HG03460 (cell line): Measurements from ENCODE around the gene OBSCN.
"Not testable (repeated sequence)": the region's sequence is repeated elsewhere in the genome, so short reads cannot be mapped to it uniquely, and the experiment has no call there.

Experiments
- ATAC-seq: cut with Tn5 transposase; IDR thresholded peaks from one replicate; pipeline ENCODE4 v1.9.1; 2021; ENCODE audit not compliant: unreplicated experiment

The OBSCN gene

GRCh38 chr1:228185641-228185965, 22.2 kb upstream of the OBSCN start:
- no peak for ATAC-seq

- ATAC-seq = not testable (repeated sequence)
Observed at GRCh38 chr1:228188249-228188648, 19.6 kb upstream of the OBSCN start.

GRCh38 chr1:228190182-228190581, 17.7 kb upstream of the OBSCN start:
- ATAC-seq = no peak

- no peak for ATAC-seq
Observed at GRCh38 chr1:228190778-228191177, 17.1 kb upstream of the OBSCN start.

- no peak for ATAC-seq
Observed at GRCh38 chr1:228194436-228194835, 13.4 kb upstream of the OBSCN start.

GRCh38 chr1:228194921-228195812, 12.7 kb upstream of the OBSCN start:
- no peak for ATAC-seq

- no peak for ATAC-seq
Observed at GRCh38 chr1:228197555-228198147, 10.2 kb upstream of the OBSCN start.

- ATAC-seq = no peak
Observed at GRCh38 chr1:228198977-228199590, 8.8 kb upstream of the OBSCN start.

- no peak for ATAC-seq
Observed at GRCh38 chr1:228204958-228205357, 2.9 kb upstream of the OBSCN start.

GRCh38 chr1:228205526-228206436, 2.1 kb upstream of the OBSCN start:
- ATAC-seq = no peak

GRCh38 chr1:228206582-228207351, 1.1 kb upstream of the OBSCN start:
- no peak for ATAC-seq

GRCh38 chr1:228207381-228207810, 448 bp upstream of the OBSCN start:
- no peak for ATAC-seq

- no peak for ATAC-seq
Observed at GRCh38 chr1:228208831-228209551, 1.1 kb downstream of the OBSCN start.

- ATAC-seq = no peak
Observed at GRCh38 chr1:228209657-228210056, 1.8 kb downstream of the OBSCN start.

- no peak for ATAC-seq
Observed at GRCh38 chr1:228210076-228210651, 2.3 kb downstream of the OBSCN start.

- no peak for ATAC-seq
Observed at GRCh38 chr1:228210712-228211530, 3.1 kb downstream of the OBSCN start.

GRCh38 chr1:228211531-228212414, 3.9 kb downstream of the OBSCN start:
- no peak for ATAC-seq
